IgD-negative memory B cell (primary cell): Measurements from ENCODE around the gene PRODH. TPM values are rescaled to one million over a fixed set of nuclear protein-coding genes. Genes with fewer than 3 reads are reported as not detected.
A peak's percentile ranks its signal among the peaks of the same experiment; 100 is the strongest.
"Not testable (repeated sequence)": the region's sequence is repeated elsewhere in the genome, so short reads cannot be mapped to it uniquely, and the experiment has no call there.

ENCODE experiments used
- H3K27ac Mint-ChIP-seq, 3 donors: one replicate each; pipeline ENCODE4 v1.8.0; 2020 to 2022; ENCODE audit warnings: mild to moderate bottlenecking in 3 of 3, mixed read lengths in 3 of 3, moderate library complexity in 1 of 3
- H3K27me3 Mint-ChIP-seq: one replicate; pipeline ENCODE4 v1.8.0; 2021; ENCODE audit warnings: mixed read lengths
- H3K36me3 Mint-ChIP-seq: one replicate; pipeline ENCODE4 v1.8.0; 2020; ENCODE audit warnings: mild to moderate bottlenecking, mixed read lengths
- H3K4me1 Mint-ChIP-seq, 3 donors: one replicate each; pipeline ENCODE4 v1.8.0; 2020 to 2022; ENCODE audit warnings: mixed read lengths in 3 of 3, mild to moderate bottlenecking in 1 of 3
- H3K4me3 Mint-ChIP-seq, 4 donors: one replicate each; pipeline ENCODE4 v1.8.0; 2020 to 2022; ENCODE audit warnings: mild to moderate bottlenecking in 4 of 4, mixed read lengths in 4 of 4, moderate library complexity in 3 of 4
- H3K9me3 Mint-ChIP-seq, 3 donors: one replicate each; pipeline ENCODE4 v1.8.0; 2020 to 2021; ENCODE audit warnings: mixed read lengths in 3 of 3, mild to moderate bottlenecking in 1 of 3
- polyA plus RNA-seq: library from polyadenylated mRNA; unstranded; fragments of 300-500 nt; fragmentation: Illumina TruSeq; gene quantifications from one replicate; pipeline ENCODE4 v1.2.3, GENCODE V29; 2021

Gene PRODH
- polyA plus RNA-seq, 1 donor from 2014 or later: not detected

DNA sequence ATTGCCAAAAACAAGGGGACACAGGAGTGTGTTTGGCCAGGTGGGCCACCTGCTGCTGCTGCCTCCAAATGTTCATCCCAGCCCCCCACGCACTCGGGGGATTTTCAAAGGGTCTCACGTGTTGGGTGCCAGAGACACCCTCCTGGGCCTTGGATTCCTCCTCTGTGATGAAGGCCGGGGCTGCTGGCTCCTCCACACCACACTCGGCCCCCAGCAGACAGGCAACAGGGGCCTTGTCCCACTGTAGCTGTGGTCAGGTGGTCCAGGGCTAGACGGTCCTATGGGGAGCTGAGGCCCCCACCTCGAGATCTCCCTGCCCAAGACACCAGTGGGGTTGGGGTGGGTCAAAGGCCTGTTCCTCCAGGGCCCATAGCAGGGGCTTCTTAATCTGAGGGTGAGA lies 25.1 kb upstream of the PRODH start:
- H3K36me3 Mint-ChIP-seq, H3K4me1 Mint-ChIP-seq, H3K27ac Mint-ChIP-seq, H3K27me3 Mint-ChIP-seq, H3K4me3 Mint-ChIP-seq, H3K9me3 Mint-ChIP-seq: not testable (repeated sequence)

DNA sequence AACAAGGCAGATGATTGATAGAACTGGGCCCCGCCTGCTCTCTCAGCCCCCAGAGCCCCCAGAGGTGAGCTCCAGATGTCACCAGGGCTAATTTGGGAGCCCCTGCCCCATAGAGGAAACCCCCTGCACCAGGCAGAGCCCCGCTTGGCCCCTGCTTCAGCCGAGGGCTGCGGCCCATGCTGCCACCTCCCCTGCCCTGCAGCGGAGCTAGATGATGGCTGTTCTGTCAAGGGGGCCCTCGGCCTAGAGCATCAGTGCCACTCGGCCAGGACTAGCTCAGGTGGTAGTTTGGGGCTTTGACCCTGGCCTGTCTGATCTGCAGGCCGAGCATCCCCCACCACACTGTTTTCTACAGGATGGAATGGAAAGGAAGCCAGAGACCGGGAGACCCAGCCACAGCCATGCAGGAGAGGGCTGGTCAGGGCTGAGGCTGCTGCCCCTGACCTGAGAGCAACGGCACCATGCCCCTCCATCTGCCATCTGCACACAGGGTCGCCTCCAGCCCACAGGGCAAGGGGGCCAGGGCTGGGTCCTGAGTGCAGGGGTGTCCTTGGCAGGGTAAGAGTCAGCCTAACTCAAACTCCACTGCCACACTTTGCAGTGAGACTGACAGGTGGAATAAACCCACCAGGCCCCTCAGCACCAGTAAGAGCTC lies 24.2 kb upstream of the PRODH start:
- H3K36me3 Mint-ChIP-seq, H3K9me3 Mint-ChIP-seq, H3K4me1 Mint-ChIP-seq, H3K27ac Mint-ChIP-seq, H3K27me3 Mint-ChIP-seq, H3K4me3 Mint-ChIP-seq: not testable (repeated sequence)

DNA sequence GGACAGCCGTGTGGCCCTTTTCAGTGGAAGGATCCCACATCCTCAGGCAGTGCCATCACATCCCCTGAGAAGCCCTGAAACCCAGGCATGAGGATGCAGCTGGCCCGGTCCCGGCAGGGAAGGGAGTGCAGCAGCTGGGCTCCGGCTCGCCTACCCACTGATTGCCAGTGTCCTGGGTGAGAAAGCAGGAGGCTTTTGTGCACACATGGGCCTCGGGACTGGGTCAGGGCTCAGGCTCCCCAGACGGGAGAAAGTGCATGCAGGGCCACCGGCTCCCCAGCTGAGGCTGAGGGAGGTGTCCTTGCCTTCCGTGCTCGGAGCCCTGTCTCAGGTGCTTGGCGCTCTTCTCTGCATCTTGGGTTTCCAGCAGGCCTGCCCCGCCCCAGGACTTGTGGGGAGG lies 23.6 kb upstream of the PRODH start:
- H3K4me3 Mint-ChIP-seq, H3K4me1 Mint-ChIP-seq, H3K27me3 Mint-ChIP-seq, H3K9me3 Mint-ChIP-seq, H3K36me3 Mint-ChIP-seq, H3K27ac Mint-ChIP-seq: not testable (repeated sequence)

DNA sequence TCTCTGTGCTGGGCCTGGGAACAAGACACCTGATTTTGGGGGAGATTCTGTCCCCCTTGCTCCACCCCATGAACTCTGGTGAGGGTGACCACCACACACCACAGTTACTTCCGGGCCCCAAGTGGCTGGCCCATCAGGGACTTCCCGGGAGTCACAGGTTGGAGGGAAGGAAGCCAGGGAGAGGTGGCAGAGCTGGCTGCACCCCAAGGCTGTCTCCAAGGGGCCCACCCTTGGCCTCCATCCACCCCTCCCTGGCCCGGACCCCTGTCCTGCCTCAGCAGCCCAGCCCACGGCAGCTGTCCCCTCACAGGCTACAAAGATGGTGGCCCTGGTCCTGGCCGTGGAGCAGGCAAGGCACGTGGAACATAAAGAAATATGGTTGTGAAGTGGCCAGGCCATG lies 23.2 kb upstream of the PRODH start:
- peak overlapping the region in 1 of 4 donors; percentile 17 for H3K4me3 Mint-ChIP-seq
- H3K27ac Mint-ChIP-seq, H3K4me1 Mint-ChIP-seq, H3K9me3 Mint-ChIP-seq, H3K27me3 Mint-ChIP-seq, H3K36me3 Mint-ChIP-seq: not testable (repeated sequence)

DNA sequence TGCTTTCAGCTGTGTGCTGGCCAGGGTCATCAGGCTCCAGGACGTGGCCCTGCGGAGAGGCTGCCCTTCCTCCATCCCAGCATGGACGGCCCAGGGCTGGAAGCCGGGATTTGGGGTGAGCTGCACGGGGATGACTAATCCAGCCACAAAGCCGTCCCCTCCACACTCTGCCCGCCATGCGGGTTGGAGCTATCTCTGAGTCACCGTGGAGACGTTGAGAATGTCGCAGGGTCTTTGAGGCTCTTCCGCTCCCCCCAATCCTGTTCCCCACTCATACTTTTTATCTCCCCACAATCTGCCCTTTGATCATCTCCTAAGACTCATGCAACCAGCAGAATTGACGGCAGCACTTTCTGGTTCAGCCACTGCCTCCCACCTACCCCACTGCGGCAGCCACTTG lies 22.6 kb upstream of the PRODH start:
- not testable (repeated sequence) for H3K4me1 Mint-ChIP-seq, H3K36me3 Mint-ChIP-seq, H3K27me3 Mint-ChIP-seq, H3K27ac Mint-ChIP-seq, H3K9me3 Mint-ChIP-seq, H3K4me3 Mint-ChIP-seq

DNA sequence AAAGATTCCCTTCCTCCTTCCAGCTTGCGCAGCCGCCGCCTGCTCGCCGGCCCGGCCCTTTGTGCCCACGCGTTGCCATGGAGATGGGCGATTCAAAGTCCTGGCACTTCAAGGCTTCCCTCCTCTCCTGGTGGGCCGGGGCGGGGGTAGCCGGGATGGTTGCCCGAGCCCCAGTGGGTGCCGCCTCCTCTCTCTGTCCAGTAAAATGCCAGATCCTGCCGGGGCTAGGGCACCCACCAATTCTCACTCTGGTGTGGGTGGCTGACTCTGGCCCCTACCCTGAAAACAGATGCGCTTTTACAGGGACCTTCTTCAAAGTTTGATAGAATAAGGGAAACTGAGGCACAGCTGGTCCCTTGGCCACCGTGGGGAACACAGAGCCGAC lies 22.2 kb upstream of the PRODH start:
- H3K27me3 Mint-ChIP-seq, H3K4me1 Mint-ChIP-seq, H3K27ac Mint-ChIP-seq, H3K4me3 Mint-ChIP-seq, H3K9me3 Mint-ChIP-seq, H3K36me3 Mint-ChIP-seq: not testable (repeated sequence)

DNA sequence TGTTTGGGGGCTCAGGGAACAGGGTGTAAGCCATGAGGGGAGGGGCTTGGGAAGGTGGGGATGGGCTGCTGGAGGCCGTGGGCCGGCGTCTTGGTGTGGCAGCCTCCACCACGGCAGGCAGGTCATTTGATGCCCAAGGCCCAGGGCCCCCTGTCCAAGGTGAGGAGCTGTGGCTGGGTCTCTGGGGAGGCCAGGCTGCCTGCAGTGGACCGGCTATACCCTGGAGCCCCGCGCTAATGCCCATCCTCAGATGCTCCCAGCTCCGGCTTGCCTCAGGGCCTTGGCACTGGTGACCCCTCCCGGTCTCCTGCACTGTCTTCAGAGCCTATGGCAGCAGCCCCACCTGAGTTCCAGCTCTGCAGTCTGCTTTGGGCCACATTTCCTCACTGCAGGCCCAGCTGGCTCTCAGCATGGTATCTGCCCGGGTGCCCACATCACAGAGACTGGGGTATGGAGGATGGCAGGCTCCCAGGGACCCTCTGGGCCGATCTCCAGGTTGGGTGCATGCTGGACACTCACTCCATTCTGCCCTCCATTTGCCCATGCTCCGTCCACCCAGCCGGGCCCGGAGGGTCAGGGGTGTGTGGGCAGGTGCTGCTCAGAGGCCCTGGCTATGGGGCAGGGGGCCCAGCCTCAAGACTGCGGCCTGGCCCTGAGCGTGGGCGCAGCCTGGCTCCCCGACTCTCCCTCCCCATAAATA lies 21.7 kb upstream of the PRODH start:
- H3K4me3 Mint-ChIP-seq, H3K9me3 Mint-ChIP-seq, H3K27me3 Mint-ChIP-seq, H3K36me3 Mint-ChIP-seq, H3K27ac Mint-ChIP-seq, H3K4me1 Mint-ChIP-seq: not testable (repeated sequence)

DNA sequence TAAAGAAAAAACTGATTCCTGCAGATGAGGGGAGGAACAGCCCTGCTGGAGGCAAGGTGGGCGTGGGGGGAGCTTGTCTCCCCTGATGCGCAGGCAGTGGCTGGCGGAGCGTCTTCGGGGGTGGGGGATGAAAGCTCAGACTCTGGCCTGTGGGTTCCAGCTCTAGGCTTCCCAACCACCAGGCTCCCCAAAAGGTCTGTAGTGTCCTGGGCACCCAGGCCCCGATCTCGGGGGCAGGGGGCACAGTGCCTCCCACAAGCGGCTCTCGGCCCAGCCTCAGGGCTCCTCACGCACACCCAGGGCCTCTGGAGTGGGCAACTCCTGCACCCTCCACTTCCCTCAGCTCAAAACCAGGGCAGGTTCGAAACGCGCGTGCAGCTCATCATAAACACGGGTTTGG lies 20.9 kb upstream of the PRODH start:
- not testable (repeated sequence) for H3K27me3 Mint-ChIP-seq, H3K9me3 Mint-ChIP-seq, H3K4me3 Mint-ChIP-seq, H3K36me3 Mint-ChIP-seq, H3K4me1 Mint-ChIP-seq
- peak overlapping the region in 1 of 3 donors; percentile 67 for H3K27ac Mint-ChIP-seq

DNA sequence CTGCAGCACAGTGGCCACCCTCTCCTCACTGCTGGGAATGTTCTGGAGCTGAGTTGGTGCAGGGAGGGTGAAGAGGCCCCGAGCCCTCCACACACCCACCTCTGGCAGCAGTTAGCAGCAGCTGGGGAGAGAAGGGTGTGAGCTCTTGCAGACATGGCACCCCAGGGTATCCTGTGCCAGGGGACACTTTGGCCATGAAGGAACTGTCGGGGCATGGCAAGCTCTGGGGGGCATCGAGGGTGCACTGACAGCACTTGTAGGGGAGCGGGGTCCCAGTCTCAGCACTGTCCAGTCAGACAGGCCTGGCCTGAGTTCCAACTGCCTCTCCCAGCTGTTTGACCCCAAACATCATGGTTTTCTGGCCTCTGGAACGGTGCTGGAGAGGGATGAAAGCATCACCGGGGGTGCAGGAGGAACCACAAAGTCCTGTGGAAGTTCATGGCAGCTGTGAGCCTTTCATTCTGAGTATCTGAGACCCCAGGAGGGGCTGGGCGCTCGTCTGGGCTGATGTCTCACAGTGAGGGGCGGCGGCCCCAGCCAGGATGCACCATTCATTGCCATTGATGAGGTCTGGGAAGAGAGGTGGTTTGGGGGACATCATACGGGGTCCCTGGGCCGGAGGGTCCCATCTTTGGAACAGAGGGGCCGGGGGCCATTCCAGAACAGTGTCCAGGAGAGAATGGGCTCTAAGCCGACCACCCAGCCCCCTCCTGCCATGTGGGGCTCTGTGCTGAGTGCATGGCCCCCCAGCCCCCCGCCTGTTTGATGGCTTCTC lies 20.2 kb upstream of the PRODH start:
- not testable (repeated sequence) for H3K4me3 Mint-ChIP-seq, H3K27me3 Mint-ChIP-seq, H3K36me3 Mint-ChIP-seq, H3K4me1 Mint-ChIP-seq, H3K27ac Mint-ChIP-seq, H3K9me3 Mint-ChIP-seq

DNA sequence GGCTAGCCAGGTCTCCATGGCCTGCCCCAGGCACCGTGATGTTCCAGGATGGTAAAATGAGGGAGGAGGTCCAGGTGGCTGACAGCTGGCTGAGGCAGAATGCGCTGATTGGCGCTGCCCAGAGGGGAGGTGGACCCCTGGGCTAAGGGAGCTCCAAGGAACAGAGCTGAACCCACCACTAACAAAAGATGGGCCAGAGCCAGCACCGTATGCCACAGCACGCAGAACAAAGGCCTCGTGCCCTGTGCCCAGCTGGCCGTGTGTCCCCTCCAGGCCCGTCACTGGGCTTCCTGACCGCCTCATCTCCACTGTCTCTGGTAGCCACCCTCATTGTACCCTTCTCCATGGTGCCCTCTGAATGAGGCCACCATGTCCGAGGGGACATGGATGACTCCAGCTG lies 19.6 kb upstream of the PRODH start:
- H3K36me3 Mint-ChIP-seq: no peaks in the 10 kb centered on the region
- no peaks in the 10 kb centered on the region for H3K4me1 Mint-ChIP-seq
- H3K27ac Mint-ChIP-seq: no peak overlapping the region

DNA sequence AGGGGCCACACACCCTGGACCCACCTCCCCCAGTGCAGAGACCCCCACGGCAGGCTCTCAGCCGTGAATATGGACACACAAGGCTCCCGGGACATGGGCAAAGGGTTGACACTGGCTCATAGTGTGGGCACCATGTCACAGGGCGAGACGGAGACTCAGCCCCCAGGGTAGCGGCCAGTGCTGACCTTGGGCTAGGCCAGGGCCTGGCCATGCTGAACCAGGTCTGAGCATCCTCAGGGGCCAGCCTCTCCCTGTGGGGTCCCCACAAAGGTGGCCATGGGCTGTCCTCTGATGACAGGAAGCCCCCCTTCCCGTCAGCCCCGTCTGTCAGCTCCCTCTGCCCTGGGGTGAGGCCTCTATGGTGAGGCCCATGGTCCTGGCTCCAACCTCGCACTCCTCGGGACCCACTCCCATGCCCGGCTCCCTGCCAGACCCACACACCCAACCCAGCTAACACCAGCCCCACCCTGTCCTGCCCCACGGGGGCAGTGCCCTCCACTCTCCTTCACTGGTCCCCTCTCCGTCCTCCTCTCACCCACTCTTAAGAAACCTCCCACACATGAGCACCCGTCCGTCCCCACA lies 19.0 kb upstream of the PRODH start:
- Mint-ChIP-seq H3K4me3 (no peak overlapping the region), H3K27ac (no peak overlapping the region), H3K4me1 (no peaks in the 10 kb centered on the region), H3K27me3 (peaks cover 9% of the 10 kb centered on the region), H3K9me3 (no peaks in the 10 kb centered on the region), H3K36me3 (no peaks in the 10 kb centered on the region)

More for the DNA sequence above, 19.6 kb upstream of the PRODH start:
- H3K9me3 Mint-ChIP-seq: no peaks in the 10 kb centered on the region
- H3K4me3 Mint-ChIP-seq: no peak overlapping the region
- peaks cover 8% of the 10 kb centered on the region for H3K27me3 Mint-ChIP-seq

DNA sequence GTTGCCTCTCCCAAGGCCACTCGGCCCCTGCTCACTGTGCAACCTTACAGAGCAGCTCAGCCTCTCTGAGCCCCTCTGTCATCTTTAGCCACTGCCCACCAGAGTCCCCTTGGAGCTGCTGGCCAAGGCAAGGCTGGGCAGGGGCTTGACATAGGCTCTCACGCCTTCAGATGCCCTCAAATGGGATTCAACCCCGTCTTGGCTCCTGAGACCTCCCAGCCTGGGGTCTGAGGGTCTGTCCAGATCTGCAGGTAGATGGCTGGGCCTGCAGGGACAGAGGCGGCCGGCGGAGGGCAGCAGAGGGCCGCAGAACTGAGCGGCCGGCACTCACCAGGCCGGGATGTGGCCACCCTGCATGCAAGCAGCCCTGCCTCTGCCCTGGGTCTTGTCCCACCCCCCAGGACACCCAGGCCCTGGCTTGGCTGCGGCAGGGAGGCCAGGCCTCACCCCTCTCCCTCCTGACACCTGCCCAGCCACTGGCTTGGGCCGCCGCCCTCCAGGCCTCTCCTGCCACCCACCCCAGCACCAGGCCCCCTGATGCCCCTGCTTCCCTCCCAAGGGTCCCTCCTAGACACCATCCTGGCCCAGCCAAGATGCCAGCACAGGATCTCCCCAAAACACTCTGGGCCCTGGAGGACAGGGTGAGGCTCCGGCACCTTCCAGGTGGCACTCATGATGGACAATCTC lies 18.4 kb upstream of the PRODH start:
- not testable (repeated sequence) for H3K36me3 Mint-ChIP-seq, H3K4me3 Mint-ChIP-seq, H3K27ac Mint-ChIP-seq, H3K4me1 Mint-ChIP-seq, H3K9me3 Mint-ChIP-seq
- peaks cover 15% of the 10 kb centered on the region for H3K27me3 Mint-ChIP-seq

DNA sequence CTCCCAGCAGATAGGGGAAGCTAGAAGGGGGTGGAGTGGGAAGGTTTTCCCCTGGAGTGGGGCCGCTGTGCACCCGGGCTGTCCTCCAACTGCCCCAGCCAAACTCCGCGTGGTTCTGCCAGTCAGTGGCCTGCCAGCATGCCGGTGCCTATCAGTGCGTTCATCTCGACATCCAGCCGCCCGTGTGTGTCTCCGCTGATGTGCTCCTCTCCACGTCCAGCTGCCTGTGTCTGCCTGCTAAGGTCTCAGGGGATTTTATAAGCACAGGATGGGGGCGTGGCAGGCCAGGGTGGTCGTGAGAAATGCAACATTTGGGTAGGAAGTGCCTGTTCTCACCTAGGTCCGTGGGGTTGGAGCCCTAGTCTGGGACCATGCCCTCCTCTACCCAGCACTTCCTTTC lies 17.0 kb upstream of the PRODH start:
- H3K4me1 Mint-ChIP-seq, H3K9me3 Mint-ChIP-seq, H3K36me3 Mint-ChIP-seq, H3K4me3 Mint-ChIP-seq, H3K27ac Mint-ChIP-seq: not testable (repeated sequence)
- peaks cover 17% of the 10 kb centered on the region for H3K27me3 Mint-ChIP-seq

DNA sequence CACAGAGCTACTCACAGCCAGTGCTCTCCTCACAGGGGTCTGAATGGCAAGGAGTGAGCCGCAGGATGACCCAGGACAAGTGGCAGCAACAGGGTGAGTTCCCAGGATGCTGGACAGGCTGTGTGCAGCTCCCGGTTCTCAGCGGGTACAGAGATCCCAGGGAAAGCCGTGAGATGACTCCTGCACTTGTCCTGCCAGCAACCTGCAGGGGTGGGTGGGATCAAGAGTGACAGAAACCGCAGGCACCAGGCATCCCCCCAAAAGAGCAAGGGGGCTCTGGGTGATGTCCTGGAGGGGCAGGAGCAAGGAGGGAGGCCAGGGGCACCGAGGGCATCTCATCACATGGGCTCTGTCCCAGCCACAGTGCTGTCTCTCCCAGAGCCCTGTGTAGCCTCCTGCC lies 15.9 kb upstream of the PRODH start:
- H3K9me3 Mint-ChIP-seq: no peaks in the 10 kb centered on the region
- H3K36me3 Mint-ChIP-seq: peaks cover 1% of the 10 kb centered on the region
- H3K27ac Mint-ChIP-seq: no peak overlapping the region
- H3K4me1 Mint-ChIP-seq: no peaks in the 10 kb centered on the region
- peaks cover 19% of the 10 kb centered on the region for H3K27me3 Mint-ChIP-seq
- H3K4me3 Mint-ChIP-seq: no peak overlapping the region

DNA sequence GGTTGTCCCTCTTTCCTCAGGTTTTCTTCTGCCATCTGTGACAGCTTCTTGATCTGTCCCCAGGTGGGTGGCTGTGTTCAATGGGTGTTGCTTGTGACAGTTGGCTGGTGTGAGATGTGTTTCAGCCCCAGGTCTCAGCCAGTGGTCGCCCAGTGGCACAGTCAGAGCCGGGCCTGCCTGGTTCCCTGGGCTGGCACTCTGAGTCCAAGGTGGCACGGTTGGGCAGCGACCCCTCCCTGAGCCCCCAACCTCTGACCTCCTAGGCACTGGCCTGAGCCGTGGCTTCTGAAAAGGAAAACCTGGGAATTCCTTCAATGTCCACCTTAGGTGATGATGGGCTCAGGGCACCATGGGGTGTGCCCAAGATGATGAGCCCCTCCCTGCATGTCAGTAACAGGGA lies 14.0 kb upstream of the PRODH start:
- H3K4me1 Mint-ChIP-seq: no peaks in the 10 kb centered on the region
- peaks cover 1% of the 10 kb centered on the region for H3K36me3 Mint-ChIP-seq
- H3K9me3 Mint-ChIP-seq: no peaks in the 10 kb centered on the region
- H3K4me3 Mint-ChIP-seq: no peak overlapping the region
- peaks cover 17% of the 10 kb centered on the region for H3K27me3 Mint-ChIP-seq
- H3K27ac Mint-ChIP-seq: no peak overlapping the region
